Rectal smooth muscle tissue (tissue), 1 donor: Measurements from ENCODE around the gene LYAR.

Source experiments
- H3K27ac ChIP-seq: one replicate; pipeline ENCODE4 v1.7.0; 2013; ENCODE audit warnings: low read depth, low read length, inconsistent platforms
- H3K27me3 ChIP-seq: one replicate; pipeline ENCODE4 v1.7.0; 2013; ENCODE audit warnings: low read length; ENCODE audit not compliant: control insufficient read depth, insufficient read depth
- H3K36me3 ChIP-seq: one replicate; pipeline ENCODE4 v1.7.0; 2013; ENCODE audit warnings: low read length; ENCODE audit not compliant: control insufficient read depth, insufficient read depth
- H3K4me1 ChIP-seq: one replicate; pipeline ENCODE4 v1.7.0; 2013; ENCODE audit warnings: low read length; ENCODE audit not compliant: control insufficient read depth, insufficient read depth
- H3K4me3 ChIP-seq: one replicate; pipeline ENCODE4 v1.7.0; 2013; ENCODE audit warnings: low read length
- H3K9ac ChIP-seq: one replicate; pipeline ENCODE4 v1.7.0; 2013; ENCODE audit warnings: low read length

LYAR gene

GRCh38 chr4:4325321-4325720 lies 35.4 kb upstream of the LYAR start:
- Histone ChIP-seq H3K27me3 (no peaks in the 10 kb centered on the region), H3K36me3 (peaks cover 13% of the 10 kb centered on the region), H3K4me1 (no peaks in the 10 kb centered on the region)

GRCh38 chr4:4323705-4324534 lies 34.0 kb upstream of the LYAR start:
- H3K27me3 ChIP-seq: no peaks in the 10 kb centered on the region
- H3K36me3 ChIP-seq: peaks cover 16% of the 10 kb centered on the region
- H3K4me3 ChIP-seq: no peak overlapping the region
- no peaks in the 10 kb centered on the region for H3K4me1 ChIP-seq
- H3K9ac ChIP-seq: no peak overlapping the region
- no peak overlapping the region for H3K27ac ChIP-seq

More at GRCh38 chr4:4325321-4325720, 35.4 kb upstream of the LYAR start:
- H3K27ac ChIP-seq: no peak overlapping the region
- no peak overlapping the region for H3K9ac ChIP-seq
- no peak overlapping the region for H3K4me3 ChIP-seq

- Histone ChIP-seq H3K27ac (no peak overlapping the region), H3K4me1 (no peaks in the 10 kb centered on the region)
These were observed 32.2 kb upstream of the LYAR start for GRCh38 chr4:4321951-4322688.

GRCh38 chr4:4320951-4321714 lies 31.2 kb upstream of the LYAR start:
- no peaks in the 10 kb centered on the region for H3K27me3 ChIP-seq
- H3K4me3 ChIP-seq: no peak overlapping the region
- H3K4me1 ChIP-seq: no peaks in the 10 kb centered on the region
- peaks cover 23% of the 10 kb centered on the region for H3K36me3 ChIP-seq
- H3K9ac ChIP-seq: no peak overlapping the region
- no peak overlapping the region for H3K27ac ChIP-seq

More at GRCh38 chr4:4321951-4322688, 32.2 kb upstream of the LYAR start:
- no peaks in the 10 kb centered on the region for H3K27me3 ChIP-seq
- H3K36me3 ChIP-seq: peaks cover 20% of the 10 kb centered on the region
- no peak overlapping the region for H3K4me3 ChIP-seq
- H3K9ac ChIP-seq: no peak overlapping the region

- Histone ChIP-seq H3K4me1 (no peaks in the 10 kb centered on the region), H3K9ac (no peak overlapping the region), H3K36me3 (peaks cover 27% of the 10 kb centered on the region), H3K4me3 (no peak overlapping the region), H3K27me3 (no peaks in the 10 kb centered on the region), H3K27ac (no peak overlapping the region)
These were observed 30.6 kb upstream of the LYAR start for GRCh38 chr4:4320528-4320927.

GRCh38 chr4:4317496-4318232 lies 27.7 kb upstream of the LYAR start:
- no peaks in the 10 kb centered on the region for H3K4me1 ChIP-seq
- H3K27me3 ChIP-seq: no peaks in the 10 kb centered on the region
- H3K4me3 ChIP-seq: no peak overlapping the region
- H3K9ac ChIP-seq: no peak overlapping the region
- H3K27ac ChIP-seq: no peak overlapping the region
- peaks cover 31% of the 10 kb centered on the region for H3K36me3 ChIP-seq

- H3K4me3 ChIP-seq: no peak overlapping the region
- H3K36me3 ChIP-seq: peaks cover 27% of the 10 kb centered on the region
- no peaks in the 10 kb centered on the region for H3K27me3 ChIP-seq
- H3K4me1 ChIP-seq: no peaks in the 10 kb centered on the region
- H3K27ac ChIP-seq: no peak overlapping the region
- no peak overlapping the region for H3K9ac ChIP-seq
These were observed 26.2 kb upstream of the LYAR start for GRCh38 chr4:4316150-4316495.

GRCh38 chr4:4315461-4316149 lies 25.7 kb upstream of the LYAR start:
- Histone ChIP-seq H3K4me3 (no peak overlapping the region), H3K27ac (no peak overlapping the region), H3K9ac (no peak overlapping the region), H3K4me1 (no peaks in the 10 kb centered on the region), H3K27me3 (no peaks in the 10 kb centered on the region), H3K36me3 (peaks cover 21% of the 10 kb centered on the region)

- no peak overlapping the region for H3K27ac ChIP-seq
- H3K4me3 ChIP-seq: no peak overlapping the region
- H3K9ac ChIP-seq: no peak overlapping the region
- no peaks in the 10 kb centered on the region for H3K4me1 ChIP-seq
- H3K27me3 ChIP-seq: no peaks in the 10 kb centered on the region
- peaks cover 10% of the 10 kb centered on the region for H3K36me3 ChIP-seq
These were observed 21.2 kb upstream of the LYAR start for GRCh38 chr4:4311193-4311592.

GRCh38 chr4:4308800-4309441 lies 19.0 kb upstream of the LYAR start:
- peaks cover 6% of the 10 kb centered on the region for H3K36me3 ChIP-seq
- H3K27me3 ChIP-seq: no peaks in the 10 kb centered on the region
- H3K4me1 ChIP-seq: no peaks in the 10 kb centered on the region
- H3K27ac ChIP-seq: no peak overlapping the region
- H3K9ac ChIP-seq: no peak overlapping the region
- H3K4me3 ChIP-seq: no peak overlapping the region

GRCh38 chr4:4306920-4307319 lies 17.0 kb upstream of the LYAR start:
- no peak overlapping the region for H3K4me3 ChIP-seq
- H3K36me3 ChIP-seq: peaks cover 11% of the 10 kb centered on the region
- H3K27me3 ChIP-seq: no peaks in the 10 kb centered on the region
- H3K4me1 ChIP-seq: no peaks in the 10 kb centered on the region
- H3K9ac ChIP-seq: no peak overlapping the region
- H3K27ac ChIP-seq: no peak overlapping the region
